CD4-positive, alpha-beta memory T cell (primary cell): ENCODE data around the gene LRP6. TPM values are rescaled to one million over a fixed set of nuclear protein-coding genes. Genes with fewer than 3 reads are reported as not detected.

Experiments used
- CTCF ChIA-PET: fragments of 350-600 bp; sonication (Branson Sonifier 250); formaldehyde crosslinking; loops from one replicate; lab custom pipeline; 2021; ENCODE audit warnings: inconsistent platforms; ENCODE audit not compliant: partially characterized antibody; lab: Charles Lee
- POLR2A ChIA-PET: fragments of 350-600 bp; sonication (Branson Sonifier 250); formaldehyde crosslinking; loops from one replicate; lab custom pipeline; 2021; ENCODE audit not compliant: partially characterized antibody; lab: Charles Lee
- DNase-seq, 5 donors: peaks; one replicate each; pipeline versions ENCODE4 v3.0.0 to v3.0.0-alpha.2; 2020 to 2022; ENCODE audit warnings: mixed read lengths in 1 of 5
- H3K27ac ChIP-seq: one replicate; pipeline ENCODE4 v1.7.0; 2013; ENCODE audit warnings: low read depth, low read length
- H3K27me3 ChIP-seq: 2 replicates; pipeline ENCODE4 v1.7.0; 2013; ENCODE audit warnings: mild to moderate bottlenecking, low read length, moderate library complexity; ENCODE audit not compliant: insufficient read depth
- H3K36me3 ChIP-seq: 2 replicates; pipeline ENCODE4 v1.7.0; 2013; ENCODE audit warnings: mild to moderate bottlenecking, low read length, moderate library complexity; ENCODE audit not compliant: insufficient read depth
- H3K4me1 ChIP-seq: 2 replicates; pipeline ENCODE4 v1.7.0; 2013; ENCODE audit warnings: mild to moderate bottlenecking, low read length, moderate library complexity; ENCODE audit not compliant: insufficient read depth
- H3K4me3 ChIP-seq, 2 donors: one replicate each; pipeline ENCODE4 v1.7.0; 2013; ENCODE audit warnings: low read length in 2 of 2, mild to moderate bottlenecking in 1 of 2
- H3K9me3 ChIP-seq, 2 donors: one replicate each; pipeline ENCODE4 v1.7.0; 2013; ENCODE audit warnings: low read length in 2 of 2, control low read depth in 1 of 2; ENCODE audit not compliant: control insufficient read depth in 1 of 2
- H3K27ac Mint-ChIP-seq, 7 donors: one replicate each; pipeline ENCODE4 v1.8.0; 2020 to 2021; ENCODE audit warnings: mixed read lengths in 7 of 7, mild to moderate bottlenecking in 6 of 7, inconsistent platforms in 3 of 7, moderate library complexity in 3 of 7
- H3K27me3 Mint-ChIP-seq, 2 donors: one replicate each; pipeline ENCODE4 v1.8.0; 2020 to 2021; ENCODE audit warnings: mixed read lengths in 2 of 2
- H3K36me3 Mint-ChIP-seq, 2 donors: one replicate each; pipeline ENCODE4 v1.8.0; 2020 to 2021; ENCODE audit warnings: mixed read lengths in 2 of 2, inconsistent platforms in 1 of 2, mild to moderate bottlenecking in 1 of 2
- H3K4me1 Mint-ChIP-seq, 4 donors: one replicate each; pipeline ENCODE4 v1.8.0; 2020 to 2021; ENCODE audit warnings: mixed read lengths in 4 of 4, mild to moderate bottlenecking in 1 of 4
- H3K4me3 Mint-ChIP-seq, 8 donors: one replicate each; pipeline ENCODE4 v1.8.0; 2020 to 2021; ENCODE audit warnings: mixed read lengths in 8 of 8, mild to moderate bottlenecking in 7 of 8, moderate library complexity in 6 of 8, inconsistent platforms in 3 of 8
- H3K9me3 Mint-ChIP-seq, 8 donors: one replicate each; pipeline ENCODE4 v1.8.0; 2020 to 2021; ENCODE audit warnings: mixed read lengths in 8 of 8, mild to moderate bottlenecking in 5 of 8, inconsistent platforms in 3 of 8, moderate library complexity in 1 of 8
- intact Hi-C: fragments of 100-400 bp; cut with micrococcal nuclease; formaldehyde crosslinking; loops from one replicate; pipeline ENCODE4 v1.15.1; 2023
- polyA plus RNA-seq, 2 donors: library from polyadenylated mRNA; unstranded; fragments of 300-500 nt; fragmentation: Illumina TruSeq; gene quantifications; one replicate each; pipeline ENCODE4 v1.2.3, GENCODE V29; 2021
- total RNA-seq, 2 experiments: library from RNA; stranded (reverse); gene quantifications; one replicate each; pipeline ENCODE4 v1.2.3, GENCODE V29; 2021

Gene LRP6
- total and polyA plus RNA-seq, 4 experiments from 2014 or later, result 0.45 to 4.0 (median 2.9) TPM

DNA sequence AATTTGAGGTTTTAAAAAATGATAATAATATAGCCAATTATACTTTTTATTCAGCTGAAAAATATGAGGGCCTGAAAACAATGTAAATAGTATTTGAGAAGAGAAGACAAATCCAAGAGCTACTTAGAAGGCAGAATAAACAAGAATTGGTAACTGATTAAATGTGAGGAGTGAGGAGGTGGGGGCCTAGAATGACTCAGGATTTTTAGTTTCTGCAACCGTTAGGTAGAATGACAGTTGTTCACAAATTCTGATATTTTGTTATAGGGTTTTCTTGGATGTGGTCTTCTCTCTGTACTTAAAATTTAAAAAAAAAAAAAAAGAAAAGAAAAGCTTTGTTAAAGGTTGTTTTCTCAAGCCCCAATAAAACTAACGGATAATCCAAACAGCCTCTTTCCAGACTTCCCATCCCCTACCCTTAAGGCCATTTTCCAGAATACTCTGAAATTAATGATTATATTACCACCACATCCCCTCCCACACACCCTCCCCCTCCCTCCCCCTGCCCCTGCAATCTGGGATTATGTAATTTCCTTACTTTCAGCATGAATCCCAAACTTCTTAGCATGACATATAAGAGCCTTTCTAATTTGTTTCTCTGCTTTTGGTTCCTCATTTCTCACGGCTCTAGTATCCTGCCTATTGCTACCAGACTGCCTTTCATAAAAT lies 50.4 kb downstream of the LRP6 start:
- H3K27me3 Mint-ChIP-seq, result peaks cover 7 to 20% of the 10 kb centered on the region in 2 donors
- intact Hi-C loops, result no loop called here
- CTCF ChIA-PET, result no interaction called here
- no peaks in the 10 kb centered on the region for H3K4me1 ChIP-seq
- H3K4me1 Mint-ChIP-seq, result peaks cover 0 to 9% (median 7%) of the 10 kb centered on the region in 4 donors
- no peaks in the 10 kb centered on the region for H3K27me3 ChIP-seq
- H3K27ac Mint-ChIP-seq, result no peak overlapping the region
- no peaks in the 10 kb centered on the region for H3K9me3 ChIP-seq
- H3K4me3 ChIP-seq, result no peak overlapping the region
- DNase-seq, result no peak
- peaks cover 0 to 3% of the 10 kb centered on the region in 2 donors for H3K36me3 Mint-ChIP-seq
- no peak overlapping the region for H3K27ac ChIP-seq
- no peak overlapping the region for H3K4me3 Mint-ChIP-seq
- H3K36me3 ChIP-seq, result no peaks in the 10 kb centered on the region
- POLR2A ChIA-PET, result no interaction called here
- no peaks in the 10 kb centered on the region for H3K9me3 Mint-ChIP-seq

DNA sequence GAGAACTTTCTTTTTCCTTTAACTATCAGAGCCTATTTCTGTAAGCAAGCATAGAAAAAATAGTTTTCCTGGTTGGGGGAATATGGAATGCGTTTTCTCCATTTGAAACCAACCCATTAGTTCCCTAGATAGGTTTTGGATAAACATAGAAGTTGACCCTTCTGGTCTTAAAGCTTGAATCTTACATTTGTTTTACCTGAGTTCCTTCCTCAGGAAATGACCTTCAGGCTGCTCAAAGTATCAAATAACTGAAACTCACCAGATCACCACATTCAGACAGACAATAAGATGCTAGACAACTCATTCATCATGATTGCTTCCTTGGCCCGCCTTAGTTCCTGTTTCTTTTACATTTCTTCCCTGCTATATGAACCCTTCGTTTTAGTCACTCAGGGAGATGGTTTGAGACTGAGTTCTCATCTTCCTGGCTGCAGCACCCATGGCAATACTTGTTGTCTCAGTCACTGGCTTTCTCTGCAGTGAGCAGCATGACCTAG lies 52.2 kb downstream of the LRP6 start:
- Mint-ChIP-seq H3K36me3 (peaks cover 0 to 3% of the 10 kb centered on the region in 2 donors), H3K4me1 (peaks cover 17 to 25% (median 19%) of the 10 kb centered on the region in 4 donors), H3K27ac (no peak overlapping the region), H3K27me3 (peaks cover 3 to 14% of the 10 kb centered on the region in 2 donors), H3K9me3 (no peaks in the 10 kb centered on the region), H3K4me3 (no peak overlapping the region)
- no peaks in the 10 kb centered on the region for H3K36me3 ChIP-seq
- DNase-seq, result no peak
- peaks cover 6% of the 10 kb centered on the region for H3K4me1 ChIP-seq
- intact Hi-C loops, result no loop called here
- H3K27me3 ChIP-seq, result no peaks in the 10 kb centered on the region
- H3K4me3 ChIP-seq, result no peak overlapping the region
- H3K9me3 ChIP-seq, result no peaks in the 10 kb centered on the region
- H3K27ac ChIP-seq, result no peak overlapping the region
- ChIA-PET CTCF (no interaction called here), POLR2A (no interaction called here)

DNA sequence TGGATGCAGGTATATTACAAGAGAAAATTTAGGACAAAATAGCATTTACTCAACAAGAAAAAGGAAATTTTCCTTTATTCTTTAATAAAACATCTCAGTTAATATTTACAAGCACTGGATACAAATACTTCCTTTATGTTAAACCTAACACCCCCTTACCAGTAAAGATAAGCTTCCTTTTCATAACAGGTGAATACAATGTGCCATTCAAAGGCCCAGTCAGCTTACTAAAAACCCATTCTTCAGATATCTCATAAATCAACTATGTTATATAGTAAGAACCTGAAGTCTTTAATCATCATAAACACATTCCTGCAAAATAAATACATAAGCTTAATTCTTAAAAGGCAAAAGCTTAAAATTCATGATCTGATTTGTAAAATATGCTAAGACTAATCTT lies 52.6 kb downstream of the LRP6 start:
- H3K27ac ChIP-seq, result no peak overlapping the region
- H3K4me3 ChIP-seq, result no peak overlapping the region
- POLR2A ChIA-PET, result no interaction called here
- intact Hi-C loops, result no loop called here
- peaks cover 0 to 3% of the 10 kb centered on the region in 2 donors for H3K36me3 Mint-ChIP-seq
- no peaks in the 10 kb centered on the region for H3K9me3 Mint-ChIP-seq
- no peaks in the 10 kb centered on the region for H3K36me3 ChIP-seq
- H3K4me1 Mint-ChIP-seq, result peaks cover 17 to 25% (median 19%) of the 10 kb centered on the region in 4 donors
- no peak for DNase-seq
- no peak overlapping the region for H3K27ac Mint-ChIP-seq
- H3K4me3 Mint-ChIP-seq, result no peak overlapping the region
- H3K4me1 ChIP-seq, result peaks cover 6% of the 10 kb centered on the region
- CTCF ChIA-PET, result no interaction called here
- no peaks in the 10 kb centered on the region for H3K27me3 ChIP-seq
- H3K27me3 Mint-ChIP-seq, result peaks cover 3 to 10% of the 10 kb centered on the region in 2 donors
- no peaks in the 10 kb centered on the region for H3K9me3 ChIP-seq

DNA sequence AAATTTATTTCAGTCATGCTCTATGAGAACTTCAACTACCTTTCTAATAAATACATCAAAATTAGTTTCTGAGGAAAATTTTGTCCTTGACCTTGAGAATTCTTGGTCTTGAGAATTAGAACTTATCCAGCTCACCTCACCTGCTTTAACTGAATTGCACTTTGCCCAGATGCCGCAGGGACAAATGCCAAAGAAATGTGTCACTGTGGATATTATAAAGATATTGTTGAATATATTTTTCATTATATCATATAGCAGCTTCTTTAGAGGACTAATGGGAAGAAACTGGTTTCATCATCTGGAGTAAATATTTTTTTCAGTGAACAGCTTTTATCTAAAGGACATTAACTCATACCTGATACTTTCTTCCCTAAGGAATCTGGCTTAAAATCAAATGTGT lies 54.1 kb downstream of the LRP6 start:
- Mint-ChIP-seq H3K27ac (no peak overlapping the region), H3K36me3 (peaks cover 0 to 3% of the 10 kb centered on the region in 2 donors), H3K27me3 (peaks cover 2 to 16% of the 10 kb centered on the region in 2 donors), H3K4me3 (no peak overlapping the region), H3K4me1 (peaks cover 16 to 22% (median 18%) of the 10 kb centered on the region in 4 donors), H3K9me3 (no peaks in the 10 kb centered on the region)
- H3K27ac ChIP-seq, result no peak overlapping the region
- no peak overlapping the region for H3K4me3 ChIP-seq
- intact Hi-C loops, result no loop called here
- H3K9me3 ChIP-seq, result no peaks in the 10 kb centered on the region
- H3K27me3 ChIP-seq, result no peaks in the 10 kb centered on the region
- no peak for DNase-seq
- peaks cover 6% of the 10 kb centered on the region for H3K4me1 ChIP-seq
- ChIA-PET CTCF (interaction anchor here (0.6 kb wide), 1 partner anchor 209 kb away, joined by 3 read pairs; no protein-coding TSS in a partner anchor), POLR2A (no interaction called here)
- H3K36me3 ChIP-seq, result no peaks in the 10 kb centered on the region

DNA sequence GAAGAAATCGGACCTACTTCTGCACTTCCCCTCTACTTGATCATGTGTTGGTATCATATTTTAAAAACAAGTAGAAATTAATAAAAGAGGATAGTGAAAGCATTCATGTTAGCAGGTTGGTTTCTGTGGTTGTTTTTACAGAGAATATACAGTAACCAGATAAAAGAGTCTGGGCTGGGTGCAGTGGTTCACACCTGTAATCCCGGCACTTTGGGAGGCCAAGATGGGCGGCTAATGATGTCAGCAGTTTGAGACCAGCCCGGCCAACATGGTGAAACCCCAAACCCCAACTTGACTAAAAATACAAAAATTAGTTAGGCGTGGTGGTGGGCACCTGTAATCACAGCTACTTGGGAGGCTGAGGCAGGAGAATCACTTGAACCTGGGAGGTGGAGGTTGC lies 55.9 kb downstream of the LRP6 start:
- no peak overlapping the region for H3K27ac ChIP-seq
- DNase-seq, result peak; percentile 53 to 67 (median 53)
- no peaks in the 10 kb centered on the region for H3K9me3 Mint-ChIP-seq
- H3K4me1 Mint-ChIP-seq, result peaks cover 13 to 20% (median 18%) of the 10 kb centered on the region in 4 donors
- CTCF ChIA-PET, result no interaction called here
- H3K36me3 ChIP-seq, result no peaks in the 10 kb centered on the region
- peak overlapping the region in 7 of 8 donors; percentile 13 to 73 (median 60) for H3K4me3 Mint-ChIP-seq
- H3K4me1 ChIP-seq, result peaks cover 6% of the 10 kb centered on the region
- no peaks in the 10 kb centered on the region for H3K27me3 ChIP-seq
- H3K9me3 ChIP-seq, result no peaks in the 10 kb centered on the region
- intact Hi-C loops, result no loop called here
- peak overlapping the region in 3 of 7 donors; percentile 45 to 69 (median 47) for H3K27ac Mint-ChIP-seq
- POLR2A ChIA-PET, result no interaction called here
- no peak overlapping the region for H3K4me3 ChIP-seq
- H3K27me3 Mint-ChIP-seq, result peaks cover 0 to 14% of the 10 kb centered on the region in 2 donors
- H3K36me3 Mint-ChIP-seq, result peaks cover 0 to under 1% of the 10 kb centered on the region in 2 donors

DNA sequence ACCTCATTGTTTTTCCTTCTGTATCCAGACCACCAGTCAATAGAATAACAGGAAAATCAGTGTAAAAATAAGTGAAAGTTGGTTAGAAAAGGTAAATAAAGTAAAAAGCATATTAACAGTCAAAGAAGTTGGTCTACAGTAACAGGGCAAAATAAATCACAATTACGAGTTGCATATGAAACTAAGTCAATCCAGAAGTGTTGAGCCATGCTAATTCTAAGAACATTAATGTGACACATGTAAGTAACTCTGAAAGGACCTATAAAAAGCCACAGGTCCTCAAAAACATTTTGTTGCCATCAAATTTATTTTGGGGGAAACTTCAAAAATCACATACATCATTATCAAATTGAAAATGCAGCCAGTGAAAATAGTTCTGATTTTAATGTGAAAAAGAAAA lies 56.4 kb downstream of the LRP6 start:
- peak overlapping the region in 1 of 7 donors; percentile 45 for H3K27ac Mint-ChIP-seq
- peaks cover 0 to 19% of the 10 kb centered on the region in 2 donors for H3K27me3 Mint-ChIP-seq
- Histone ChIP-seq H3K4me3 (no peak overlapping the region), H3K27me3 (no peaks in the 10 kb centered on the region), H3K27ac (no peak overlapping the region), H3K36me3 (no peaks in the 10 kb centered on the region), H3K9me3 (no peaks in the 10 kb centered on the region), H3K4me1 (peaks cover 6% of the 10 kb centered on the region)
- DNase-seq, result no peak
- intact Hi-C loops, result no loop called here
- no peaks in the 10 kb centered on the region for H3K36me3 Mint-ChIP-seq
- peaks cover 12 to 20% (median 18%) of the 10 kb centered on the region in 4 donors for H3K4me1 Mint-ChIP-seq
- POLR2A ChIA-PET, result no interaction called here
- H3K9me3 Mint-ChIP-seq, result no peaks in the 10 kb centered on the region
- CTCF ChIA-PET, result no interaction called here
- H3K4me3 Mint-ChIP-seq, result peak overlapping the region in 5 of 8 donors; percentile 1 to 73 (median 60)

DNA sequence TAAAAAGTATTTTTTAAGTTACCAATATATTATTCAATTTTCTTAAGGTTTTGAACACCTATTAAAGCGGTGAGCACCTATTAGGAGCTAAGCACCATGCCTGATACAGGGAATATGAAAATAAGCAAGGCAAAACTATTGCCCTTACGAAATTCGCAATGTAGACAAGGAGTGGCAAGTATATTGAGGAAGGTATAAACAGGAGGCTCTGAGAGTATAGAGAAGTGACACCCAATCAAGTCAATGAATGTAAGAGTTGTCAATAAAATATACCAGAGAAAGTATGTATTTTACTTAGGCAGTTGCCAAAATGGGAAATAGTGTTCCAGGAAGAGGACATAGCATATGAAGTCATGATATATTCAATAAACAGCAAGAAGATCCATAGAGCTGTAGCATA lies 57.2 kb downstream of the LRP6 start:
- no peaks in the 10 kb centered on the region for H3K27me3 ChIP-seq
- intact Hi-C loops, result no loop called here
- H3K4me3 ChIP-seq, result no peak overlapping the region
- no peak overlapping the region for H3K27ac ChIP-seq
- no peaks in the 10 kb centered on the region for H3K36me3 ChIP-seq
- H3K9me3 Mint-ChIP-seq, result no peaks in the 10 kb centered on the region
- no peaks in the 10 kb centered on the region for H3K36me3 Mint-ChIP-seq
- no peaks in the 10 kb centered on the region for H3K9me3 ChIP-seq
- H3K27me3 Mint-ChIP-seq, result peaks cover 0 to 21% of the 10 kb centered on the region in 2 donors
- H3K27ac Mint-ChIP-seq, result no peak overlapping the region
- ChIA-PET CTCF (no interaction called here), POLR2A (no interaction called here)
- H3K4me1 ChIP-seq, result peaks cover 6% of the 10 kb centered on the region
- no peak for DNase-seq
- H3K4me3 Mint-ChIP-seq, result no peak overlapping the region
- peaks cover 10 to 17% (median 16%) of the 10 kb centered on the region in 4 donors for H3K4me1 Mint-ChIP-seq
